Activated T-cell treated with anti-CD3 and anti-CD28 coated beads, Interleukin-2, amount 50 U/mL, for 48 hours (primary cell): ENCODE measurements around the gene SNIP1.
"Not testable (repeated sequence)": the region's sequence is repeated elsewhere in the genome, so short reads cannot be mapped to it uniquely, and the experiment has no call there.

Experiments
- DNase-seq, 2 experiments: peaks; one replicate each; pipeline ENCODE4 v3.0.0-alpha.2; 2020

Gene SNIP1, protein sequence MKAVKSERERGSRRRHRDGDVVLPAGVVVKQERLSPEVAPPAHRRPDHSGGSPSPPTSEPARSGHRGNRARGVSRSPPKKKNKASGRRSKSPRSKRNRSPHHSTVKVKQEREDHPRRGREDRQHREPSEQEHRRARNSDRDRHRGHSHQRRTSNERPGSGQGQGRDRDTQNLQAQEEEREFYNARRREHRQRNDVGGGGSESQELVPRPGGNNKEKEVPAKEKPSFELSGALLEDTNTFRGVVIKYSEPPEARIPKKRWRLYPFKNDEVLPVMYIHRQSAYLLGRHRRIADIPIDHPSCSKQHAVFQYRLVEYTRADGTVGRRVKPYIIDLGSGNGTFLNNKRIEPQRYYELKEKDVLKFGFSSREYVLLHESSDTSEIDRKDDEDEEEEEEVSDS

DNA sequence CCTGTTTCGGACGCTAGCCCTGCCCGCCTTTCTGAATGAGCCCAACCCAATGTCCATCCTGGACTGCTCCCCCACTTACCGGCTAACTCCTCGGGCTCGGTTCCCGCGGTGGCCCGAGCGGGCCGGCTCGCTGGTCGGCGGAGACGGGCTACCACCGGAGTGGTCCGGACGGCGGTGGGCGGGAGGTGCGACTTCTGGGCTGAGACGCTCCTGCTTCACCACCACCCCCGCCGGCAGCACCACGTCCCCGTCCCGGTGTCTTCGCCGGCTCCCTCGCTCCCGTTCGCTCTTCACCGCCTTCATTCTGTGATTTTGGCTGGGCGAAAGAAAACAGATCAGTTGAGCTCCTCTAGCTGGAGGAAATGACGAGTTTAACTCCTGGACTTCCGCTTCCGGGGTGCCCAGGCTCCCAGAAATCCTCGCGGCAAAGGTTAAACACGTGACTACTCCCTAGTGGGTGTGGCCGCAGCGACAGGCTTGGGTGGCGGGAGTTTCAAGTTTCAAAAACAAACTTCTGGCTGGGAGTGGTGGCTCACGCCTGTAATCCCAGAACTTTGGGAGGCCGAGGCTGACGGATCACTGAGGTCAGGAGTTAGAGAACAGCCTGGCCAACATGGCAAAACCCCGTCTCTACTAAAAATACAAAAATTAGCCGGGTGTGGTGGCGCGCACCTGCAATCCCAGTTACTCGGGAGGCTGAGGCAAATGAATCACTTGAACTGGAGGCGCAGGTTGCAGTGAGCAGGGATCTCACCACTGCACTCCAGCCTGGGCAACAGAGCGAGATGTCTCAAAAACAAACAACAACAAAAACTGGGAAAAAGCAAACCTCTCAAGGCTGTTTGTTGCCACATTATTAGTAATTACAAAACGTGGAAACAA is at the start of gene SNIP1:
Gene SNIP1, minus strand, starts transcription at position 367 of the 882 bp plus-strand sequence. Its CDS starts 64 bp downstream, at position 303.
- DNase-seq = peak; percentile 92 to 93

DNA sequence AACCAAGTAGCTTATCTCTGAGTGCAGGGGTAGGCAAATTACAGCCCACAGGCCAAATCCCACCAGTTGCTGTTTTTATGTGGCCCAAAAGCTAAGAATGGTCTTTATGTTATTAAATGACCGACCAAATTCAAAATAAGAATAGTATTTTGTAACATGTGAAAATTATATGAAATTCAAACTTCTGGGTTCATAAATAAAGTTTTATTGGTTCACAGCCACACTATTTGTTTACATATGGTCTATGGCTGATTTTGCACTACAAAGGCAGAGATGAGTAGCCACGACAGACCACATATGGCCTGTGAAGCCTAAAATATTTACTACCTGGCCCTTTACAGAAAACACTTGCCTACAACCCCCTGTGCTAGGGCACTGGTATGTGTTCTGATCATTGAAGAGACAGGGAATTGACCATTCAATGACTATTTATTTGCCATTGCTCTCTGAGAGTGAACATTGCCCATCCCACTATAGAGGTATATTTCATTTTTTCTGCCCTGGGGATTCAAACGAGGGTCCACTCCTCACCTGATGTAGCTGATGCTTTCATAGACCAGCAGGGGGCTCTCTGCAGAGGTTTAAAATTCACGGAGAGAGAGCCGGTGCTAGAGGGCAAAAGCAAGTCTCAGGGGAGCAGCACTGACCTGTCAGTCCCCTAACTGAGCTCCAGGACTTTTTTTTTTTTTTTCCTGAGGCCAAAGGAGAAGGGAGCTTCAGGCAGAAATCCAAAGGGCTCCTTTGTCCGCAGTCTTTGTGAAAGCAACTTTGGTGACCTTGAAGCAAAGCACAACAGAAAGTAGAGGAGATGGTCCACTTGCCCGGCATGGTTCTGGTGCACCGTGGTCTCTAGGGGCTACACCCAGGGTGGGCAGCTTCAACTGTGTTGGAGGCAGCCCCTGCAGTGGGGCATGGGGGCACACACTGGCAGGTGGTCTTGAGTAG is 48.9 kb upstream of the SNIP1 start:
- peak; percentile 32 to 49 for DNase-seq

DNA sequence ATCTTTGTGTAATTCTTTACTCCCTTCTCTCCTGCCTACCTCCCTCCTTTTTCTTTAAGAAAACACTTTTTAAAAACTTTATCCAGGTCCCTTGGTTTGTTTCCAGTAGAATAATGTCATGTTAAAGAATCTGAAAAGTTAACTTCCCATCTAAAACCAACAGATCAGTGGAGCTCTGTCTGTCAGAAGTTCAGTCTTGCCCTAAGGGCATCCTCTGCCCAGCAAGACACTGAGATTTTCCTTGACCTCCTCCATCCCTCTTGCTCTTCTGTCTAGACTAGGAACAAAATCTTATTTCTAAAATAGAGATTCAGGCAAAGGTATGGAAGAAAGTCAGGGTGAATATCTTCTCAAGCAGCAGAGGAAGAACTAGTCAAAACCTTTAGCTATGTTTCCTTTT is 47.3 kb upstream of the SNIP1 start:
- no peak for DNase-seq

DNA sequence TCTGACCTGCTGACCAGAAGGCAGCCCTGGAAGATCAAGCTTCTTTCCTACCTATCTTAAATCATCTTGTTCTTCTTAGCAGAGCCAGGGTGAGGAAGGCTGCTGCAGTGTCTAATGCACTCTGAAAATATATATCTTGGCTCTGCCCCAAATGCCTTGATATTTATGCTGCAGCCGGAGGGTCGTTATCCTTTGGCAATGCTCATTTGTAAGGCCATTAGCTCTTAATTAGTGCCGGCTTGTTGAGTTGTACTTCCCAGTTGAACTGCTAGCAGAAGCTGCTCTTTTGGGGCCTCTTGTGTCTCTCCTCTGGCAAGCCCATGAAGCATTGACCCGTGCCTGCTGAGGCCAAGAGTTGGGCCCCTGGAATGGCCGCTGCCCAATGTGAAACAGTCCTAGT is 45.8 kb upstream of the SNIP1 start:
- DNase-seq = no peak

DNA sequence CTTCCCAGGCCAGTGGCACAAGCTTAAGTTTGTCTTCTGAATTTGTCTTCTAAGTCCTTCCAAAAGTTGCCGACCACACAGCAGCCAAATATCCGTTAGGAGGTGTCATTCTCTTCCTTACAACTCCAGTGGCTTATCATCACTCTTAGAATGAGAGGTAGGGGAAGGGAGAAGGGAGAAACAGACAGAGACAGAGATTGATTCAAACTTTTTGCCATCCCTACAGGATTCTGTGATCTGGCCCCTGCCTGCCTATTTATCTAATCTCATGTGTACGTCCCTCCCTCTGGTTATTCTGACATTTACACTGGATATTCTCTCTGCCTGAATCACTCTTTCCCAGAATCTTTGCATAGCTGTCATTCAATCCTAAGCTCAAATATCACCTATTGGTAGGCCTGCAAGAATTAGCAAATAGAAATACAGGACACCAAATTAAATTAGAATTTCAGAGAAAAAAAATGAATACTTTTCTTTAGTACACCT is 42.1 kb upstream of the SNIP1 start:
- no peak for DNase-seq

DNA sequence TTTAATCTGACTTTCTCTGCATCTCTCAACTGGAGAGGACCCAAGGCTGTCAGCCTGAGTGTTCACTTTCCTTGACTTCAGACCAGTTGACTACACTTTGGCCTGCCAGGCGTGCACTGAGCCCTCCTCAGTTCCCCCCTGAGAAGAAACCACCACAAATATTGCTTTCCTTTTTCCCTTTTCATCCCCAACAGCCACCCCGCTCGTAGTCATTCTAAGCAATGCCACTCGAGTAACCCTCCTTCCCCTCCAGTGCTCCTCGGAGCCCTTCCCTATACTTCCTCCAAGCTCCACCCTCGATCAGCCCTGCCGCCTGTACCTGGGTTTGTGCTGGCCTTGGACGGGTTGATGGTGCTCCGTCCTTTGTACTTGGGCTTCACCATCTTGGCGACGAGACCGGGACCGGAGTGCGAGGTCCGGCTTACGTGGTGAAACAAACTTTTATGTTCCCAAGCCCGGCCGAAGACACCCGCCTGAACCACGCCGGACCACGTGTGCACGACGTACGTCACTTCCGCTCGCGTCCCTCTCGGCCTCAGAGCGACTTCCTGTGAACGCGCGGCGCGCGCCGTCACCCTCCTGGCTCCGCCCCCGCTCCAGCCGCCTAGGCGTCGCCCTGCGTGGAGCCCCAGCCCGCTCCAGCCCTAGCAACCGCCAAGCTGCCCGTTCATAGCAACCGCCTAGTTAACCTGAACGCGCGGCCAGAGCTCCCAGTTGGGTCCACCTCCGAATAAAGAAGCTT is 41.5 kb upstream of the SNIP1 start, which contains the start of gene GNL2:
Gene GNL2, minus strand, starts transcription at position 498 of the 742 bp plus-strand sequence. Its CDS starts 115 bp downstream, at position 383.
- peak; percentile 96 to 98 for DNase-seq

DNA sequence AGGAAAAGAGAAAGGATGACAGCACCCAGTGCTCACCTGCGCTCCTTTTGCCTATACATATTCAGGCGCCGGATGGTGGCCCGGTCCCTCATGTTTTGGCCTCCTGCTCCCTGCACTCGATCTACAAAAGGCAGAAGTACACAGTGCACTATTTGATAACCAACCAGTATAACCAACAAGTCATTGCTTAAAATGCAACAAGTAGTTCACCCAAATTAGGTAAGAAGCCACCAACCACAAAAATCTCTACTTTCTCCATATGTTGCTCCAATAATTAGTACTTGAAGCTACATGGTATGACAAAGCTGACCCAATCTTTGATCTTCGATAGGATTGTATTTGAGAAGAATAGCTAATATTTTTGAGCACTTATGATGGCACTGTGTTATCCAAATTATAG is 39.6 kb upstream of the SNIP1 start:
- no peak for DNase-seq

DNA sequence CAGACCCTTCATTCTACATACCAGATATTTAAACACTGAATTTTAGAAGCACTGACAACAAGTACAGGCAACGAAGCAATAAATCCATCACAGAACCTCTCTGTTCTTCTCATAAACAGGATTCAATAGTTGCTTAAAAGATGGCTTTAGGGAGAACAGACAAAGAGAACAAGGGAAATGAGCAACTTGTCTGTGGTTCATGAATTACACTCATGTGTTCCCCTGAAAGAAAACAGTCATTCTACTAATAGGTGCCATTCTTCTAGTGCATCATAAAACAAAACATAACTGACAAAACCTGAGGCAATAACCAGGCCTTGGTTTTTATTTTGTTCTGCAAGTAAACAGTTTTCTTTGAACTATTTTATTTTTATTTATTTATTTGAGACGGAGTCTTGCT is 34.8 kb upstream of the SNIP1 start:
- DNase-seq = no peak

DNA sequence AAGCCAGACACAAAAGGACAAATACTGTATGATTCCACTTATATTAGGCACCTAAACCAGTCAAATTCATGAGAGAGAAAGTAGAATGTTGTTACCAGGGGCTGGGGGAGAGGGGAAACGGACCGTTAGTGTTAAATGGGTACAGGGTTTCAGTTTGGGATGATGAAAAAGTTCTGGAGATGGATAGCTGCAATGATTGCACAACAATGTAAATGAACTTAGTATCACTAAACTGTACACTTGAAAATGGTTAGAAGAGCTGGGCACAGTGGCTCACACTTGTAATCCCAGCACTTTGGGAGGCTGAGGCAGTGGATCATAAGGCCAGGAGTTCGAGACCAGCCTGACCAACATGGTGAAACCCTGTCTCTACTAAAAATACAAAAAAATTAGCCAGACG is 30.5 kb upstream of the SNIP1 start:
- not testable (repeated sequence) for DNase-seq

DNA sequence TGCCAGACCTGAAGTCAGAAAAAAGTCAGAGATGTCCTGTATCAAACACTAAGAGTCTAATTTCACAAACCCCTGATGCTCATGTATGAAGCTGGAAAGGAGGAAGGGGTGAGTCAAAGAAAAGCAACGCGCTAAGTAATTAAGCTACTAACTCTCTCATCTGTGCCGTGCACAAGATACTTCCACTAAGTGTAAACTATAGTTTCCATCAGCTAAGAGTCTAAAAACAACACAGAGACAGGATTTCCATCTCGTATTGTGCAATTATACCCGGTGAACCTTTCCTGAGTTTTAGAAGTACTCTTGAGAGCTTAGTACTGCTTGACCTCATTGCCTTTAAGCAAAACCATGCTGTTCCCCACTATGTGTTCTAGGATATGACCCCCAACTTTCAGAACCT is 21.6 kb upstream of the SNIP1 start:
- no peak for DNase-seq

DNA sequence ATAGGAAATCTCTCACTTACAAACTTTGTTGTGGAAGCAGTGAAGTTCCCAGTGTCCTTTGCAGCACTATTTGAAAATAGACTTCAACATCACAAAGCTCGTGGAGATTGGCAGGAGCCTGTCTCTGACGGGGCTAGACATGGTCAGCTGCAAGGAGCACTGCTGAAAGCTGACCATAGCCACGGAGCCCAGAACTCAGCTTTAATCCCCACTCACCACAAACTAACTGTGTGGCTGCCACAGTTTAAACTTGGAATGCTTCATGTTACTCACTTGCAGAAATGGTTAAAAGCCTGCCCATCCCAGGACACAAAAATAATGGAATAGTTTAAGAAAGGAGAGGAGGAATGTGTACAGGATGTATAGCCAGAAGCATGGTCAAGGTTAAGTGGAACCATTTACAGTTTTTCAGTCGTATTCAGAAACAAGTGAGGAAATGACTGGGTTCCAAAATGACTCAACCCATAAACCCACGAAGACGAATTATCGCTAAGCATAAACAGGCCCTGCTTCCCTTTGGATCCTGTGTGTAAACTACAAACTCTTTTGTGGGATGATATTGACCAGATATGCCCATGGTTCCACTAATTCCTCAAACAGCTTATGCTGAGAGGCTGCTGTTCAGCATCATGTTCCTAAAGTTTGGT is 20.9 kb upstream of the SNIP1 start:
- peak in 1 of 2 experiments; percentile 31 for DNase-seq

DNA sequence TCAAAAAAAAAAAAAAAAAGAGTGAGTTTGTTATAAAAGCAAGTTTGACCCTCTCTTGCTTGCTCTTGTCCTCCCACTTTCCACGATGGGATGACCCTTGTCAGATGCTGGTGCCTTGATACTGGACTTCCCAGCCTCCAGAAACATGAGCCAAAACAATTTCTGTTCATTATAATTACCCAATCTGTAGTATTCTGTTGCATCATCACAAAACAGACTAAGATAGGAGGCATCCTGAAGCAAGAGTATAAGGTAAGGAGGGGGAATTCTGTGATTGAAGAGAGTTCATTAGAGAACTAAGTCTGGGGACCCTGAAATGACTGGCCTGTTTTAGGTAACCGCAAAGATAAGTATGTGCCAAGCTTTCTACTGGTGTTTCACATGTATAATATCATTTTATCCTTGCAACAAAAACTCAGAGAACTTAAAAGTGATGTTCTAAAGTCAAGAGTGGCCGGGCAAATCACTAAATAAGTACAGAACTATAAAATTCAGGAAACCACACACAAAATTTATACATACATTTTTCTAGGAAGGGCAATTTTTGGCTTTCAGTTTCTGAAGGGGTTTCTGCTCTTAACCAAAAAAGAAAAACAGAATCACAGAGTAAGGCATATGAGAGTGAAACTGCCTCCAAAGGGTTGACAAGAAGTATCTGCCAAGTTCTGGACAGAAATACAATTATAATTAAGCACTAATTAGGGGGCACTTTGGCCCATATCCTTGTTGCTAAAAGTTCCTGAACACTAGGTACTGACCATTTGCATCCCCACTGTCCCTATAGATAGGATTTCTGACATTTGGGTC is 16.6 kb upstream of the SNIP1 start:
- DNase-seq = no peak

DNA sequence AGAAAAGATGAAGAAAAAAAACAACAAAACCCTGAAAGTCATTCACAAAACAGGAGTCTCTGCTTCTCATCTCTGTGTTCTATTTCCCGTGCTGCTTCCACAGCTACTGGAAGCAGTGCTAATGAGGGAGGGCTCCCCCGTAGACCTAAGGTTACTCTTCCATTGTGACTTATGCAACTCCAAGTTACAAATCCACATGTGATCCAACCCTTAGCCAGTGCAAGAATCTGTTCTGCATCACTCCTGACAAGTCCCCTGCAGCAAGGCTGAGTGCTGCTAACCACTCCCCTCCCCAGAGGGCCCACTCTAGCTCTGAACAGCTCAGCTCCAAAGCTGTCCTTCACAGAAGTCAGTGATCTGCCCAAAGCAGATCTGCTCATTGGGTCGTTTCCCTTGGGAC is 12.9 kb upstream of the SNIP1 start:
- no peak for DNase-seq

DNA sequence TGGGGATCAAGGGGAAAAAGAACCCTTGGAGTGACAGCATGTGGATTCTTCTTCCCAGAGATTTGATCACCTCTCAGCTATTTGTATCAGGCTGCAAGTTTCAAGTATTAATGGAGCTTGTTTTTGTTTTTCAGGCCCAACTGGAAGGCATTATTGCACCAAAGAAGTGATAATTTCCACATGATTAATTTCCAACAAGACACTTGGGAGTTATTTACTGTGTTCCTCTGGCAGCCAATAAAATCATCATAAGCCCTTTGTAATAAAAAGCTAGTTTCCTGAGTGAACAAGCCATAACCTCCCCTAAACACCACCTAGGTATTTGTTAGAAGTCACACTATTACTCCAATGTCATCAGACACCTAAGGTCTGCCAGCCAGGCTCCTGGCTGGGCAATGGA is 10.8 kb upstream of the SNIP1 start:
- no peak for DNase-seq

DNA sequence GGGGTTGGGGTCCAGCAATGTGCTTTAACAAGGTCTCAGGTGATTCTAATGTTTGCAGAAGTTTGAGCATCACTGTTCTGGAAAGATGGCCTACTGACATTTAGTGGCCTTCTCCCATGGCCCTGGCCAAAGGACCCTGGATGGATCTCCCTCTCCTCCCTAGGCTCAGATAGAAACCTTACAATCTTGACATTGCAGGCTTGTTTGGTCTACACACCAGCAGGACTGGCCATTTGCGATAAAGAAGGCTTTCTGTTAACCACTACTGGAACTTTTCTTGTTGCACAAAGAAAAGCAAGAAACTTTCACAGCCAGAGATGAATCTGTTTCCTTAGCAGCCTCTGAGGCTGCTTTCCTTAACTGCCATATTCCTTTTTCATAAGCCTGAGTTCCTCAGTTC is 8.9 kb upstream of the SNIP1 start:
- no peak for DNase-seq

DNA sequence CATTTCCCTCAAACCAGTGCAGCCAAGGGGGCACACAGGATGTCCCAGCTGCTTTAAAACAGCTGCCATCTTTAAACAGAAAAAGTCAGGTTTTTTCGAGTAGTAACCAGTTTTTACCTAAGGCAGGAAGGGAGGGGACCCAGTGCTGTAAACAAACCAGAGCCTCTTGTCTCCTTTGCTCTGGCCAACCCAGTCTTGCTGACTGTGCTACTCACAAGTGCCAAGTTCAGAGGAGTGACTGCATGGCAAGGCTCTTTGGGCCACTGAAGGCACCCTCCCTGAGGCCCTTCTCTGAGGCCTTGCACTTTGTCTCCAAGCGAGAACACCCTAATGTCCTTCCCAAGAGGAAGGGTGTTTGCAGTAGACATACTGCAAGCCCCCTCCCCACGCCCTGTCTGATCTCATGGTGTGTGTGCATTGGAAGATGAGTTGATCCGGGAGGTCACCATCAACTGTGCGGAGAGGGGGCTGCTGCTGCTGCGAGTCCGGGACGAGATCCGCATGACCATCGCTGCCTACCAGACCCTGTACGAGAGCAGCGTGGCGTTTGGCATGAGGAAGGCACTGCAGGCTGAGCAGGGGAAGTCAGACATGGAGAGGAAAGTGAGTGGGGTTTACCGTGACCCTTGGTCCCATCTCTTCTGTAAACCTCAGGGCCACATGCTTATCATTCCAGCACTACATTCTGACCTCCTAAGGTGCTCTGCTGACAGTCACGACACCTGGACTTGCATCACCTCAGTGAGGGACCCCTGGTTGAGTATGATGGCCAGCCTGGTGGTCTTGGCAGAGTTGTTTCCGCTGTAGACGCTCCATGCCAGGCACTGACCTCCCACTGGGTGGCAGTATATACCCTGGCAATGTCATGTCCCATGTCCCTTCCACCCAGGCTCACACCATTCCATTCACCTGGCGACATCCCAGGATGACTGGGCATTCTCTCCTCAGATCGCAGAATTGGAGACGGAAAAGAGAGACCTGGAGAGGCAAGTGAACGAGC is 7.3 kb upstream of the SNIP1 start:
- DNase-seq = peak; percentile 62 to 66

DNA sequence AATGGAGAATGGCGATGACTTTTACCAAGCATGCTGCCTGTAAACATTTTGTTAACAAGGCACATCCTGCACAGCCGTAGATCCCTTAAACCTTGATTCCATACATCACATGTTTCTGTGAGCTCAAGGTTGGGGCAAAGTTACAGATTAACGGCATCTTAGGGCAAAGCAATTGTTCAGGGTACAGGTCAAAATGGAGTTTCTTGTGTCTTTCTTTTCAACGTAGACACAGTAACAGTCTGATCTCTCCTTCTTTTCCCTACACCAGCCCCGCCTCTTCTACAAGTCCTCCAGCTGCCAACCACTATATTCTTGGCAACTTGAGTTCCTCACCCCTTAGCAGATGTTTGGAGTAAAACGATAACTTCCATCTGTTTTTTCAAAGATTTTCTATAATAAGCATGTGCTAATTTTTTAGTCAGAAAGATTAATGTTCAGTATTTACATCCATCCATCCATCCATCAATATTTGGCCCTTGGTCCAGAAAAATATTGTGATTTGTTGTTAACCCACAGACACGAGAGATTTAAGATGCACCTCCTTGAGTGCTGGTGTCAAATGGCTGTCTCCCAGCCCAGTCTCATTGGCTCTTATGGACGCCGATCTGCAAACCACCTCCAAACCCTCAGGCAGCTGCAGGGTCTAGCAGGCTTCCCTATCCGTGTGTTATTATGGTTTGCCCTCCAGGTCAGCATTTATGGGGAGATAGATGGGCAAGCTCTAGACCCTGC is 6.5 kb upstream of the SNIP1 start:
- DNase-seq = no peak

DNA sequence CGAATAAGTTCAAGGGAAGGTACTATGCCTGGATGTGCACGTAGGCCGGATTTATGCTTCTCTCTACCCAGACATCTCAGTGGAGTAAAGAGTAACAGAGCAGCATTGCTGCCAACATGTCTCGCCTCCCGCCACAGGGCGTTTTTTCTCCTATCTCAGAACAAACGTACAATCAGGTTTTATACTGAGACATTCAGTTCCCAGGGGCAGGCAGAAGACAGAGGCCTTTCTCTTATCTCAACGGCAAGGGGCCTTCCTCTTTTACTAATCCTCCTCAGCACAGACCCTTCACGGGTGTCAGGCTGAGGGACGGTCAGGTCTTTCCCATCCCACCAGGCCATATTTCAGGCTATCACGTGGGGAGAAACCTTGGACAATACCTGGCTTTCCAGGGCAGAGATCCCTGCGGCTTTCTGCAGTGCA is 5.9 kb upstream of the SNIP1 start:
- DNase-seq = not testable (repeated sequence)
